PC-3 (cell line): ENCODE measurements around the gene MYCL.

Experiments used
- CTCF ChIP-seq: fragments of 300-600 bp; sonication (generic); conservative IDR thresholded peaks from 2 replicates; pipeline ENCODE4 v1.5.1; 2017; ENCODE audit warnings: antibody characterized with exemption, low read depth, mild to moderate bottlenecking, low read length
- EZH2 ChIP-seq: fragments of 300-600 bp; sonication (generic); IDR thresholded peaks from one replicate; pipeline ENCODE4 v1.6.1; 2017; ENCODE audit warnings: antibody characterized with exemption, mild to moderate bottlenecking, low read length; ENCODE audit not compliant: unreplicated experiment

- TF ChIP-seq CTCF: no peak
- no peak for TF ChIP-seq EZH2
These were observed 13.9 kb upstream of the MYCL start for GRCh38 chr1:39915499-39916129.
